Liver (tissue), 9 donors: ENCODE measurements around the gene BLNK. TPM values are rescaled to one million over a fixed set of nuclear protein-coding genes. Genes with fewer than 3 reads are reported as not detected.
"Not testable (repeated sequence)": the region's sequence is repeated elsewhere in the genome, so short reads cannot be mapped to it uniquely, and the experiment has no call there.

Experiments
- DNase-seq: peaks from one replicate; pipeline ENCODE4 v3.0.0-alpha.2; 2017; ENCODE audit warnings: low spot score
- H3K27ac ChIP-seq, 2 donors: one replicate each; pipeline ENCODE4 v1.7.0; 2013; ENCODE audit warnings: inconsistent platforms in 2 of 2, low read length in 2 of 2, control low read depth in 1 of 2, low read depth in 1 of 2, mild to moderate bottlenecking in 1 of 2
- H3K27me3 ChIP-seq, 4 donors: one replicate each; pipeline versions ENCODE4 v1.6.1 to v1.7.0; 2013; ENCODE audit warnings: low read length in 3 of 4, inconsistent platforms in 1 of 4, mild to moderate bottlenecking in 1 of 4, moderate library complexity in 1 of 4; ENCODE audit not compliant: control insufficient read depth in 4 of 4, insufficient read depth in 4 of 4
- H3K36me3 ChIP-seq, 4 donors: one replicate each; pipeline versions ENCODE4 v1.6.1 to v1.7.0; 2013; ENCODE audit warnings: low read length in 3 of 4, mild to moderate bottlenecking in 3 of 4, low read depth in 1 of 4, moderate library complexity in 1 of 4; ENCODE audit not compliant: control insufficient read depth in 4 of 4, insufficient read depth in 3 of 4
- H3K4me1 ChIP-seq, 4 donors: one replicate each; pipeline versions ENCODE4 v1.6.1 to v1.7.0; 2013; ENCODE audit warnings: low read length in 3 of 4, mild to moderate bottlenecking in 3 of 4, moderate library complexity in 1 of 4; ENCODE audit not compliant: control insufficient read depth in 4 of 4, insufficient read depth in 4 of 4
- H3K4me3 ChIP-seq, 3 donors: one replicate each; pipeline versions ENCODE4 v1.6.1 to v1.7.0; 2013; ENCODE audit warnings: low read length in 3 of 3, control low read depth in 1 of 3, low read depth in 1 of 3, mild to moderate bottlenecking in 1 of 3
- H3K9ac ChIP-seq, 2 donors: one replicate each; pipeline ENCODE4 v1.7.0; 2013; ENCODE audit warnings: low read length in 2 of 2, mild to moderate bottlenecking in 2 of 2, moderate library complexity in 2 of 2, control low read depth in 1 of 2, low read depth in 1 of 2
- H3K9me3 ChIP-seq, 4 donors: one replicate each; pipeline versions ENCODE4 v1.6.1 to v1.7.0; 2013; ENCODE audit warnings: low read length in 3 of 4; ENCODE audit not compliant: control insufficient read depth in 4 of 4
- EGR1 ChIP-seq, 2 donors: IDR thresholded peaks; 2 replicates each; pipeline ENCODE4 v1.6.1; 2016 to 2018; ENCODE audit warnings: antibody characterized with exemption in 2 of 2, low read depth in 2 of 2
- FOXA1 ChIP-seq: IDR thresholded peaks from 2 replicates; pipeline ENCODE4 v1.6.1; 2016; ENCODE audit warnings: antibody characterized with exemption
- FOXA2 ChIP-seq: IDR thresholded peaks from 2 replicates; pipeline ENCODE4 v1.6.1; 2016; ENCODE audit warnings: antibody characterized with exemption
- GABPA ChIP-seq, 2 donors: IDR thresholded peaks in 1 of 2; conservative IDR thresholded peaks in 1 of 2; 2 replicates each; pipeline ENCODE4 v1.6.1; 2016; ENCODE audit warnings: antibody characterized with exemption in 2 of 2, mild to moderate bottlenecking in 1 of 2, moderate library complexity in 1 of 2
- HNF4A ChIP-seq, 2 donors: conservative IDR thresholded peaks; 2 replicates each; pipeline ENCODE4 v1.6.1; 2016; ENCODE audit warnings: antibody characterized with exemption in 2 of 2, mild to moderate bottlenecking in 2 of 2
- HNF4G ChIP-seq: IDR thresholded peaks from 2 replicates; pipeline ENCODE4 v1.6.1; 2016; ENCODE audit warnings: antibody characterized with exemption
- JUND ChIP-seq, 2 donors: IDR thresholded peaks; 2 replicates each; pipeline ENCODE4 v1.6.1; 2016; ENCODE audit warnings: antibody characterized with exemption in 2 of 2
- MAX ChIP-seq: IDR thresholded peaks from 2 replicates; pipeline ENCODE4 v1.6.1; 2016; ENCODE audit warnings: antibody characterized with exemption
- NR2F2 ChIP-seq: IDR thresholded peaks from 2 replicates; pipeline ENCODE4 v1.6.1; 2016; ENCODE audit warnings: antibody characterized with exemption
- RAD21 ChIP-seq, 2 donors: IDR thresholded peaks; 2 replicates each; pipeline ENCODE4 v1.6.1; 2016; ENCODE audit warnings: antibody characterized with exemption in 2 of 2, mild to moderate bottlenecking in 2 of 2
- REST ChIP-seq: IDR thresholded peaks from 2 replicates; pipeline ENCODE4 v1.6.1; 2016; ENCODE audit warnings: antibody characterized with exemption, mild to moderate bottlenecking
- RXRA ChIP-seq, 2 donors: IDR thresholded peaks; 2 replicates each; pipeline ENCODE4 v1.6.1; 2017 to 2018; ENCODE audit warnings: antibody characterized with exemption in 2 of 2, mild to moderate bottlenecking in 1 of 2
- SP1 ChIP-seq: IDR thresholded peaks from 2 replicates; pipeline ENCODE4 v1.6.1; 2018; ENCODE audit warnings: antibody characterized with exemption, mild to moderate bottlenecking
- TAF1 ChIP-seq: conservative IDR thresholded peaks from 2 replicates; pipeline ENCODE4 v1.6.1; 2016; ENCODE audit warnings: antibody characterized with exemption, mild to moderate bottlenecking
- YY1 ChIP-seq: IDR thresholded peaks from 2 replicates; pipeline ENCODE4 v1.6.1; 2016; ENCODE audit warnings: antibody characterized with exemption, mild to moderate bottlenecking
- ZBTB33 ChIP-seq: IDR thresholded peaks from 2 replicates; pipeline ENCODE4 v1.6.1; 2016; ENCODE audit warnings: antibody characterized with exemption
- WGBS: extraction: QIAGEN DNeasy Blood & Tissue Kit; methylation state at CpG from one replicate; pipeline ENCODE4 v1.1.7; 2013; 5-methylcytosine and 5-hydroxymethylcytosine counted together
- polyA plus RNA-seq, 2 donors: library from polyadenylated mRNA; stranded (reverse) in 1 of 2; unstranded in 1 of 2; fragments of 200-250 nt in 1 of 2; fragments of >200 nt in 1 of 2; fragmentation: Nextera tagmentation in 1 of 2; extraction: Ambion mirVana in 1 of 2; gene quantifications; one replicate each; pipeline versions ENCODE4 v1.2.1 to v1.2.3, GENCODE V29; 2013 to 2015
- total RNA-seq, 2 donors: library from RNA; depleted of rRNA; stranded (reverse); fragments of >200 nt; gene quantifications; one replicate each; pipeline ENCODE4 v1.2.3, GENCODE V29; 2014
- TF ChIP-seq, protein P1 (sequence below): IDR thresholded peaks from 2 replicates; pipeline ENCODE4 v1.6.1; 2016; ENCODE audit warnings: antibody characterized with exemption
- TF ChIP-seq, protein P2 (sequence below): fragments of 150-350 bp; IDR thresholded peaks from 2 replicates; pipeline ENCODE4 v1.5.1; 2017; ENCODE audit warnings: improper control_type of control experiment, low read depth, low read length; ENCODE audit not compliant: missing input control
- donor health status: healthy.
- donor health status: healthy.
- donor health status: healthy.
- donor health status: healthy.
- donor health status: healthy.

BLNK gene
- total and polyA plus RNA-seq, 4 donors = 3.3 to 45.2 (median 14.5) TPM

DNA sequence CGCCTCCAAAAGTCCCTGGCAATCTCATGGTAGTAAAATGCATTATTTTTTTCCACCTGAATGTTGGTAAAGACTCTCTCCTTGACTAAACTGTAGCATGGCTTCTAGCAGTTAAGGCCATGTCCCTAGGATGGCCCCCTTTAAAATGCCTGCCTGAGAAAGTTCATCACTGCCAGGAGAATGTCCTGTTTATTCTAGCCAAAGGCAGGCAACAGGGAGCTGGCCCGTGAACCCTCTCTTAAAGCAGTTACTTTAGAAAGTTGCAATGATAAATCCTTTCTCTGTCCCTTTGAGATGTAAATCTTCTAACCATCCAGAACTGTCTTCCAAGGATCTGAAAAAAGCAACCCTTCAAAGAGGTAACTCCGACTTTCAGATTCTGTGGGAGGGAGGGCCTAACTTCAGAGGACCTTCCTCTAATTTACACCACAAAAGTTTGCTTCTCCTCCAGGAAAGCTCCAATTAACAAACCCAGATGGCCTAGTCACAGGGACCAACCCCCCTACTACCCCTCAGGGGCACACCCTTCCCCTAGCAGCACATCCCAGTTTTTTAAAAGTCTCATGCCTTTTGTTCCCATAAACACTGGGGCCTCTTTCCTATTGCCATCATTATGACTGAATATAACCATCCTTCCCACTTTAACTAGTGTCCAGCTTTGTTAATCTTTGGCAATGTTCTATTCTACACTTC, 38.4 kb upstream of the BLNK start:
- no peaks in the 10 kb centered on the region for H3K9me3 ChIP-seq
- H3K36me3 ChIP-seq = no peaks in the 10 kb centered on the region
- no peaks in the 10 kb centered on the region for H3K4me1 ChIP-seq
- no peak for TF ChIP-seq MAX
- TF ChIP-seq RXRA (IDR thresholded peaks at IDR 0.05) = no peak
- TF ChIP-seq, protein P1, sequence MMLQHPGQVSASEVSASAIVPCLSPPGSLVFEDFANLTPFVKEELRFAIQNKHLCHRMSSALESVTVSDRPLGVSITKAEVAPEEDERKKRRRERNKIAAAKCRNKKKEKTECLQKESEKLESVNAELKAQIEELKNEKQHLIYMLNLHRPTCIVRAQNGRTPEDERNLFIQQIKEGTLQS = no peak
- no peak for TF ChIP-seq FOXA1
- no peak for TF ChIP-seq NR2F2
- TF ChIP-seq HNF4A (conservative IDR thresholded peaks at IDR 0.05) = no peak
- TF ChIP-seq HNF4G = no peak
- TF ChIP-seq TAF1 = no peak
- no peak for TF ChIP-seq RAD21 (IDR thresholded peaks at IDR 0.05)
- TF ChIP-seq FOXA2 = no peak
- TF ChIP-seq, protein P2, sequence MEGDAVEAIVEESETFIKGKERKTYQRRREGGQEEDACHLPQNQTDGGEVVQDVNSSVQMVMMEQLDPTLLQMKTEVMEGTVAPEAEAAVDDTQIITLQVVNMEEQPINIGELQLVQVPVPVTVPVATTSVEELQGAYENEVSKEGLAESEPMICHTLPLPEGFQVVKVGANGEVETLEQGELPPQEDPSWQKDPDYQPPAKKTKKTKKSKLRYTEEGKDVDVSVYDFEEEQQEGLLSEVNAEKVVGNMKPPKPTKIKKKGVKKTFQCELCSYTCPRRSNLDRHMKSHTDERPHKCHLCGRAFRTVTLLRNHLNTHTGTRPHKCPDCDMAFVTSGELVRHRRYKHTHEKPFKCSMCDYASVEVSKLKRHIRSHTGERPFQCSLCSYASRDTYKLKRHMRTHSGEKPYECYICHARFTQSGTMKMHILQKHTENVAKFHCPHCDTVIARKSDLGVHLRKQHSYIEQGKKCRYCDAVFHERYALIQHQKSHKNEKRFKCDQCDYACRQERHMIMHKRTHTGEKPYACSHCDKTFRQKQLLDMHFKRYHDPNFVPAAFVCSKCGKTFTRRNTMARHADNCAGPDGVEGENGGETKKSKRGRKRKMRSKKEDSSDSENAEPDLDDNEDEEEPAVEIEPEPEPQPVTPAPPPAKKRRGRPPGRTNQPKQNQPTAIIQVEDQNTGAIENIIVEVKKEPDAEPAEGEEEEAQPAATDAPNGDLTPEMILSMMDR = no peak
- no peak for TF ChIP-seq JUND (IDR thresholded peaks at IDR 0.05)
- TF ChIP-seq GABPA (IDR thresholded peaks at IDR 0.05 in 1 of 2, conservative IDR thresholded peaks at IDR 0.05 in 1 of 2) = no peak
- no peak for TF ChIP-seq ZBTB33
- no peak for TF ChIP-seq EGR1 (IDR thresholded peaks at IDR 0.05; ENCODE audit: low read depth in 2 of 2)
- TF ChIP-seq REST = no peak
- no peak for TF ChIP-seq YY1
- TF ChIP-seq SP1 = no peak
- H3K9ac ChIP-seq = no peak overlapping the region
- no peaks in the 10 kb centered on the region for H3K27me3 ChIP-seq
- DNase-seq = no peak
- WGBS = 74% methylated on average over 3 of the region's 3 CpGs
- H3K4me3 ChIP-seq = no peak overlapping the region
- no peak overlapping the region for H3K27ac ChIP-seq

GRCh38 chr10:96308854-96309253, 37.5 kb upstream of the BLNK start:
- H3K9ac ChIP-seq = not testable (repeated sequence)
- 79% methylated on average over 4 of the region's 4 CpGs for WGBS

More at GRCh38 chr10:96308854-96309253, 37.5 kb upstream of the BLNK start:
- not testable (repeated sequence) for H3K4me1 ChIP-seq, H3K4me3 ChIP-seq, DNase-seq, H3K27ac ChIP-seq, H3K9me3 ChIP-seq, H3K36me3 ChIP-seq, H3K27me3 ChIP-seq
